NCI-H748 (cell line): Measurements from ENCODE around the gene BRAT1.

Experiments used
- DNase-seq: peaks from one replicate; lab custom pipeline; 2025; ENCODE audit not compliant: unreplicated experiment; lab: John Stamatoyannopoulos, UW

Gene BRAT1

DNA sequence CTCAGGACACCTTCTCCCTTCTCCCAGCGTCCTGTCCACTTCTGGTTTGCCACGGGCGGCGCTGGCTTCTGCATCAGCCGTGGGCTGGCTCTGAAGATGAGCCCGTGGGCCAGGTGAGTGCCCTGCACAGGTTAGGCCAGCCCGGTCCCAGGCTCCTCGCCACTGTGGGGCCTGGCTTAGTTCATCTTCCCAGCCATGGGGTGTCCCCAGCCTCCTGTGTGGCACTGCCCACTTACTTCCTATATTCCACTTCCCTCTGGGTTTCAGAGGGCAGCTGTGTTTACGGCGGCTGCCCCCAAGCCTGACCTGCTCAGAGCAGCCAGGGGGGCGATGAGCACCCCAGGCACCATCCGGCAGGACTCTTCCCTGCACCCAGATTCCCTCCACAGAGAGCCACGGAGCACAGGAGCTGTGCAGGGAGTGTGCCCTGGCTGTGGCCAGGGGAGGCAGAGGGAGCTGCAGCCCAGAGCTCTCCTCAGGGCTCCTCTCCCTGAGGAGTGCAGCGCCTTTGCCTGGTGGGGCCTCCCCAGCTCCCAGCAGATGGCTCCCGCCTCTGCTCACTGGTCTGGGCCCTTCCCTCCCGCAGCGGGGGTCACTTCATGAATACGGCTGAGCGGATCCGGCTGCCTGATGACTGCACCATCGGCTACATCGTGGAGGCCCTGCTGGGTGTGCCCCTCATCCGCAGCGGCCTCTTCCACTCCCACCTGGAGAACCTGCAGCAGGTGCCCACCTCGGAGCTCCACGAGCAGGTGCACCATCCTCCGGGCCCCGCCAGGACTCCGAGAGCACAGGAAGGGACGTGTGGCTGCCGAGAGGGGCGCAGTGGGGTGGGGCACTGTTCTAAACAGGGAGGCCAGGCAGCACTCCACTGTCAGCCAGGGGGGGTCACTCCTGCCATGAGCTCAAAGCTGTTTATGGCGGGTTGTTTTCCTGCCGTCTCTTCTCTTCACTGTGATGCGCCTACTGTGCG, 29.4 kb downstream of the BRAT1 start:
- peak; percentile 97 for DNase-seq

DNA sequence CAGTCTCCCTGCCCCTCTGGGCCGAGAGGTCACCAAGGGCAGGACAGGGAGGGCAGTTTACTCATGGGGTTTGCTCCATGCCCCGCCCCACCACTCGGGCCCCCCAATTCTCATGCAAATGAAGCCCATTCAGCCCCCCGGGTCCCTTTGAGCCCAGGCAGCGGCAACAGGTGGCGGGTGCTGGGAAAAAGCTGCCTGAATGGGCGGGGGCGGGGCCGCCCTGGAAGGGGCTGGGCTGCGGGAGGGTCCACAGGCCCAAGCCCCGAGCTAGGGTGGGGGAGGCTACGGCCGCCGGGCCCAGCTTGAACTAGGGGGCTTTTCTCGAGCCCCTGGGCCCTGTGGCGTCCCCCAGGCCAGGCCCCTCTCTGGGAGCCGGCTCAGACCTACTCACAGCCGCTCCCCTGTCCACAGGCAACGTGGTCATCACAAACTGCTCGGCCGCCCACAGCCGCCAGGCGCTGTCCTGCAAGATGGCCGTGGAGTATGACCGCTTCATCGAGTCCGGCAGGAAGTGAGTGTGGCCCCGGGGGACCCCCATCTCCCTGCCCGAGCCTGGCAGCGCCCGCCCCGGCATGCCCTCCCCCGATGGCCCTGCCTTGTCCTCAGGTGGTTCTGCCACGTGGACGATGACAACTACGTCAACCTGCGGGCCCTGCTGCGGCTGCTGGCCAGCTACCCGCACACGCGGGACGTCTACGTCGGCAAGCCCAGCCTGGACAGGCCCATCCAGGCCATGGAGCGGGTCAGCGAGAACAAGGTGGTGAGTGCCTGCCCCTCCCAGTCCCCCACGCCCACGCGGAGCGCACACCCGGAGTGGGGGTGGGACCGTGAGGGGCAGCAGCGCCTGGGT, 30.3 kb downstream of the BRAT1 start:
- DNase-seq: peak; percentile 69

DNA sequence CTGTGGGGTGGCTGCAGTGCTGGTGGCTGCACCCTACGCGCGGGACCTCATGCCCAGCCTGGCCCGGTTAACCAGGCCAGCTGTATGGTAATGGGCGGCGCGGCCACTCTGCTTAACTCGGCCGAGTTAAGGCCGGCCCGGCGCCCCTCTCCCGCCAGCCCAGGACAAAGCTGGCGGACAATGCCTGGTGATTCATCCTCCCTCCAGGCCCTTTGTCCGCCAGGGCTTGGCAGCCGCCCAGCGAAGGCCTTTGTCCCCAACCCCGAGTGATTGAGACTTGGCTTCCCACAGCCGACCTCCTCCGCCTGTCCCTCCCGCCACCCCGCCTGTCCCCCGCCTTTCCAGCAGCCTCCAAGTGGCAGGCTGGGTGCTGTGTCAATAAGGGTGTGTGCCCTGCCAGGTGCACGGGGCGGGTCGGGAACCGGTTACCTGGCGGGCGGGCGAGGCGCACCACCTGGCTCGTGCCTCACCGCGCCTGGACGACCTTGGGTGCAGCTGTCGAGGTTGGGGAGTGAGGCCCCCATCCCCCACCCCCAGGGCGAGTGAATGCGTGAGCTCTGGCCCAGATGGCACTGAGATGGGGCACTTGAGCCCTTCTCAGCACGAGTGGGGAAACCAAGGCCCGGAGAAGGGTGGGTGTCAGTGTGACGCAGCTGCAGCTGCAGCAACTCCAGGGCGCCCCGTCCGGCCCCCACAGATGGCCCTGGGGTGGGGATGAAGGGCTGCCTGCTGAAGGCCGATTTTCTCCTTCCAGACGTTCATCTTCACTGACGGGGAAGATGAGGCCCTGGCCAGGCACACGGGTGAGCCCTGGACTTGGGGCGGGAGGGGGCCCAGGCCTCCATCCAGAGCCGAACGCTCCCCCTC, 31.1 kb downstream of the BRAT1 start:
- peak; percentile 99 for DNase-seq

DNA sequence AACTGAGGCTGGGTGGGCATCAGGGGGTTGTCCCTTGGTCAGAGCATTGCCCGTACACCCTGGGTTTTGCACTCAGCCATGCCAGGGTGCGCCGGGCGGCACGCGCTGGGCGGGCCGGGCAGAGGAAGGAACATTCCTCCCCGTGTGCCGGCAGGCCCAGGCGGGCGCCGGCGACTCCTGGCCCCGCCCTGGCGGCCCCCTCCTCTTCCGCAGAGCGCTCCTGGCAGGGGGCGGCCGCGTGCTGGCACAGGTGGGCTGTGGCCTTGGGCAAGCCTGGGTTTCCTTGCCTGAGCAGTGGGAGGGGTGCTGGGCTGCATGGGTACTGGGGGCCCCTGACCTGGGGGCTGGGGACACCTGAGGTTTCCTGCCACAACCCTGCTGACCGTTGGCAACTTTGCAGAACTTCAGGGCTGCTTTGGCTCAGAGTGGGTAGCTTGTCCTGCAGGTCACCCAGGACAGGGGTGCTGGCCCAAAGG, 31.8 kb downstream of the BRAT1 start:
- peak; percentile 90 for DNase-seq

DNA sequence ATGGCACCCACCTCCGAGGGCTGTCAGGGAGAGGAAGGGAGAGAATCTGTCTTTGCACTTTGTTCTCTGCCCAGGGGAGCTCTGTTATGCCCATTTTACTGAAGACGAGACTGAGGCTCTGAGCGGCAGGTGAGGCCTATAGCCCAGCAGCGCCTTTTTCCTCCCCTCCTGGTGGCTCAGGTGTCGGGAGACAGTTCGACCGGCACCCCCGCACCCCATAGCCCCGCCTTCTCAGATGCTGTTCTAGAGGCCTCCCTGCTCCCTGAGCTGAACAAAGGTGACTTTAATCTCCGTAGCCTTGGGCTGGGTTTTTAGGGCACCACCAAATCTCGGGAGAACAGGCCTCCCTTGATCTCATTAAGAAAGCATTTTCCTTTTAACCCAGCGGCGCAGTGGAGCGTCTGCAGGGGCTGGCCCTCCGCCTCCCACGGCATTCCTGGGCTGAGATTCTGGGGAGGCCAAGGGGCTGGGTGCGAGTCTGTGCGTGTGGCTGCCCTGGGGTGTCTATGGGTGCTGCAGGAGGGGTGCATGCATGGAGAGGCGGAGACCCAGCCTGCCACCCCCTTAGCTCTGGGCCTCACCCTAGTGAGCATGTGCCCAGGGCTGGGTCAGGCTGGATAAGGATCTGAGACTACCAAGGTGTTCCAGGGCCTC, 32.4 kb downstream of the BRAT1 start:
- DNase-seq: peak; percentile 50

DNA sequence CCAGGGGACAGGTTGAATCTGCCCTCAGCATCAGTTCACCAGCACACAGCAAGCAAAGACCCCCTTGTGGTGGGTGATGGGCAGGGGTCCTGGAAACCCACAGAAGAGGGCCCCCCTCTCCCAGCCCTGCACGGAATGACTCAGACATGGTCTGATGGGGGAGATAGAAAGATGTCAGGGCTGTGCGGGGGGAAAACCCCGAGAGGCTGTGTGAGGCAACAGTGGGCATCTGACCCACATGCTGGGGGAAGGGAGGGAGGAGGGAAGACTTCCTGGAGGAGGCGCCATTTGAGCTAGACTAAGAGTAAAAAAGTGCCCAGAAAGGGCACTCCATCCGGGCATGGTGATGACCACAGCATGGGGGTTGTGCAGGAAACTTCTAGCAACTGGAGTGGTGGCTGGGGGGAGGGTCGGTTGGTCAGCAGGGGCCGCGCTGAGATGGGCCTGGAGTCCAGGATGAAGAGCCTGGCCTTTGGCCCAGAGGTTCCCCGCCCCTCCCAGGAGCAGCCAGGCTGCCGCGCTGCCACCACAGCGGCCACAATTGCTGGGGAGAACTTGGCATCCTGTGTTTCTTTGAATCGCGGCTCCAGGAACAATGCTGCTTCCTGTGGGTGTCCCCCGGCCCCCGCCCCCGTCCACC, 33.3 kb downstream of the BRAT1 start:
- peak; percentile 58 for DNase-seq

DNA sequence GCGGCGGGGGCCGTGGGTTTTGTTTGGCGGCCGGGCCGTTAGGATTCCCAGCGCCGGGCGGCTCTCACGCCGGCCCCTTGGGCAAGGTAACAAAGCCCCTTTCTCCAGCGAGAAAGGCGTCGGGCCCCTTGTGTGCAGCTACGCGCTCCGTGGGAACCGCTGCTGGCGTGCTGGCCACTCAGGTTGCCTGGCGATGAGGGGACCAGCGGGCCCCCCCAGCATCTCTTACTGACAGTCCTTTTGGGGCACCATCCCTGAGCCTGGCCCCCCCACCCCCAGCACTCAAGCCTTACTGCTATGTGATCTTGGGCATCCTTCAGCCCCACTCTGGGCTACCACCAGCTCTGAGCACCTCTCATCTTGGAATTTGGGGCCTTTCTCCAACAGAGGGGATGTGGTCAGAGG, 34.0 kb downstream of the BRAT1 start:
- DNase-seq: peak; percentile 37

DNA sequence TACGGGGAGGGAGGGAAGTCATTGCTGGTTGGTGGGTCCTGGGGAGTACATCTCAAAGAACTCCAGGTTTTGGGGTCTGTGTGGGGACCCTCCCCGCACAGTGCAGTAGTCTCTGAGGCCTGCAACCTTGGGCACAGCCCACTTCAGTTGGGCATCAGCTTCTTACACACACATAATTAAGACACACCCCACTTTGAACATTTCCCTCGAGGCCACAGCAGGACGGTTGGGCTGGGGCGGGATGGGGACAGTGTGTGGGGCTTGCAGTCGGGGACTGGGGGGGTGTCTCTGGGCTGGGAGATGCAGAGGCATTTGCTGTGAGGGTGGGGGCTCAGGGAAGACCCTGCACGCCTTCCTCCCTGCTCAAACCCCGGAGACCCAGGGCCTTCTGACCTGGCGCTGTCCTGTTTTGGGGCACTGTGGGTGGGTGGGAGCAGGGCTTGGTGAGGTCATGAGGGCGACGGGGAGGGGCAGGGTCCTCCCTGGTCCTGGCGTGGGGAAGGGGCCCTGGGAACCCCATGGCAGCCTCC, 34.5 kb downstream of the BRAT1 start:
- DNase-seq: peak; percentile 42

DNA sequence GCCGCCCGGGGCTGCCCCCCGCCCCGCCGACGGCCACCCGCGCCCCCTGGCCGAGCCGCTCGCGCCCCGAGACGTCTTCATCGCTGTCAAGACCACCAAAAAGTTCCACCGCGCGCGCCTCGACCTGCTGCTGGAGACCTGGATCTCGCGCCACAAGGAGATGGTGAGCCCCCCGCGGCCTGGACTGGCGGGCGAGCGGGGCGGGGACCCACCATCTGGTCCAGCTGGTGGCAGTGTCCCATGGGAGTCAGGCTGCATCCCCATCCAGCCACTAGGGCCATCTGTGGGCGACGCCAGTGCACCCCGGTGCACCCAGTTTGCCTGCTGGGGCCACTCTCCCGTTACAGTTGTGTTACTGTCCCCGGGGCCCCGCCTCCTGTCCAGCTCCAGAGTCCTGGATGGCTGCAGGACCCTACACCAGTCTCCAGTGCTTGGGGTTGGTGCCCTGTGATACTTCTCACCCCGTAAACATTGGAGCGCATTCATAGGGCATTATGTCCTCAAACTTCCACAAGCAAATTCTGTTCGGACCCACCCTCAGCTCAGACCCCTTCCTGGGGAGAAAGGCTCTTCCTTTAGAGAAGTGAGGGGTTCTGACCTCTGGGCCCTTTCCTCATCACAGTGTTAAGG, 35.1 kb downstream of the BRAT1 start:
- DNase-seq: peak; percentile 55

DNA sequence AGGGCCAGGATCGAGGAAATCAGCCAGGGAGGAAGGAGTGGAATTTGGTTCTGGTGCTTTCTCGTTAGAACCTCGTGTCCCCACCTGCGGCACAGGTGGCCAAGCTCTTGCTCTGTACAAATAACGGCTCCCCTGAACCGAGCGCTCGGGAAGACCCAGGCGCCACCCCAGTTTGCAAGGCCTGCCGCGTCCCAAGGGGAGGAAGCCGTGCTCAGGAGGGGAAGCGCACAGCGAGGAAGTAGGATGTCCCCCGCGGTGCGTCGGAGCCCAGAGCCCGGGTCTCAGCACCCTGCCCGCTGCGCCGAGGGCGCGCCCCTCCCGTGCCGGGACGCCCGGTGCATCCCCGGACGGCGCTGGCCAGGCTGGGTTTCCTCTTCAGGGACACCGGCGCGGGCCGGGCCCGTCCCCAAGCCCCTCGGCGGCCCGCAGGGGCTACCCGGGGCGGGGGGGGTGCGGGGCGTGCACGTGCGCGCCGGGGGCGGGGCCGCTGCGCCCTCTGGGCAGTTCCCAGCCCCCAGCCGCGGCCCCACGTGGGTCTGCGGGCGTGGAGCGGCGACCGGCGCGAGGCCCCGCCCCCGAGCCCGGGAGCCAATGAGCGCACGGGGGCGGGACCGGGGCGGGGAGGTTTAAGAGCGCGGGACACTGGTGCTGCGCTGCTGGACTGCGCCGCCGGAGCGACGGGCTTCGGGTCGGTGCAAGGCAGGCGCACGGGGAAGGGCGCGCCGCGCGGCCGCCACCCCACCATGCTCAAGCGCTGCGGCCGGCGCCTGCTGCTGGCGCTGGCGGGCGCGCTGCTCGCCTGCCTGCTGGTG, 36.0 kb downstream of the BRAT1 start, which contains the start of gene LFNG:
Gene LFNG, plus strand, starts transcription at position 656 of the 812 bp plus-strand sequence. Its CDS starts 88 bp downstream, at position 744.
- peak; percentile 93 for DNase-seq

DNA sequence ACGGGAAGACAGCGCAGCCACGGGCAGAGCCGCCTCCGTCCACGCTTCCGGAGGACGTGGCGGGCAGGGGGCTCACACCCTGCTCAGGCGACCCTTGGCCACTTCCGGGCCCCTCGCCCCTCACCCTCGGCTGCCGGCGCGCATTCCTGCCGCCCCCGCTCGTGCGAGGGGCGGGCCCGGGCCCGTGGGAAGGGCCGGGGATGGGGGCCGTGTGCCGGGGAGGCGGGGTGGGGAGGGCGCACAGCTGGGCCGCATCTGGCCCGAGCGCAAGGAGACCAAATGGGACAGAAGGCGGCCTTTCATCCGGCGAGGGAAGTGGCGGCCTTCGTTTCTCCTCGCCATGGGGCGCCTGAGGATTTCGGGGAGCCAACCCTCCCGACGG, 36.6 kb downstream of the BRAT1 start:
- DNase-seq: no peak

DNA sequence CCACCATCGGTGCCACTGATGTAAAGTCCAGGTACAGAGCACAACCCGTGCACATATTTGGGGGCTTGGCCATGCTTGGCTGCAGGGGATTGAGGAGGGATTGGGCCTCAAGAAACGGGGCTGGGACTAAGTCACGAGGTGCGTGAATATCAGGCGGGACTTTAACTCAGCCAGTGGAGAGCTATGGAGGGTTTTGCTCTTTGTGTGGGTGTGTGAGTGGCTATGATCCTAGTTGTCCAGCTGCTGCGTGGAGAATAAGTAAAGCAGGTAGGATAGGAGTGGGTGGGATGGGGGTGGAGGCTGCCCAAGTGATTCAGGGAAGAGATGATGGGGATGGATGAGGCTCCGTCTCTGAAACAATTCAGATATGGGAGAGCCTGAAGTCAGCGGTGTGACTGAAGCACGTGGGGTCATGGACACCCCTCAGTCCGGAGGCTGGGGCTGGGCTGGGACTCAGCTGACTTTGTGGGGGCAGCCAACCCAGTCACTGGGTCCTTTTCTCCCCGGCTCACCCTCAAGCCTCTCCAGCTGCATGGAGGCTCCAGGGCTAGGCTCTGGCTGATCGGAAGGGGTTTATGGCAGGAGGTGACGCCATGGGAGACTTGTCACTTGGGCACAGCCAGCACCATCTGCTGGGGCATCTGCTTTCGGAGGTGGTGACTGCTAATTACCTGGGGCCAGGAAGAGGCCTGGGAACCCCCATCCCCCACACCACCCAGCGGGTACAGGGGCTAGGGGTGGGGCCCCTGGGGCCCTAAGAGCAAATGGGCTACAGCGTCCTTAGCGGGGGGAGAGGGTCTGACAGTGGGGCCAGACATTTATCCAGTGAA, 37.4 kb downstream of the BRAT1 start:
- DNase-seq: peak; percentile 30

DNA sequence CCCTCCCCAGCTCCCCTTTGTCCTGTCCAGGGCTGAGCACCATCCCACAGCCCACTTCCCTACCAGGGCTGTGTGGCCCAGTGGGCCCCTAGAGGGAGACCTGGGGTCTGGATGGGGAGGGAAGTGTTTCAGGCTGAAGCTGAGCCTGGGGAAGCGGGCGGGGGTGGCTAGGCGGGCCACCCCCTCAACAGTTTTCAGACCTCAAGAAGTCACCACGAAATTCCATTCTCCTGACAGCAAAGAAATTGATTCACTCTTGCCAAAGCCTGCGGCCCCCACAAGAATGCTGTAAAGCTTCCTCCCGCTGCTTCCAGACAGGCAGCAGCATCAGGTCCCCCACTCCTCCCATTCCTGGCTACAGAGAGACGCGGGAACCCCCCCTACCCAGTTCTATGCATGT, 38.3 kb downstream of the BRAT1 start:
- no peak for DNase-seq

DNA sequence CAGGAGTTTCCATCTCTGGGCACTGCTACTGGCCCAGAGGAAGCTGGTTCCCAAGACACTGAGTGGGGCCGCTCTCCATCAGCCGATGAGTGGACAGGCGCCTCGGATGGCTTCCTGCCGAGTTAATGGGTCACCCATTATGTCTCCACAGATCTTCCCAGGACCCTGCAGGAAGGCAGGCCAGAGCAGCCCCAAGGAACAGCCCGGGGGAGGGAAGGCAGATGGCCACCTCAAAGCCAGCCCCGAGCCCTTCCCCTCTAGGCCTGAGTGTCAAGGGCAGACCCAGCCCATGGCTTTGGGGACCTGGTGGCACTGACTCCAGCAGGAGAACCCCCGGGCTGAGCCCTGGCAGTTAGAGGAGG, 39.1 kb downstream of the BRAT1 start:
- no peak for DNase-seq

DNA sequence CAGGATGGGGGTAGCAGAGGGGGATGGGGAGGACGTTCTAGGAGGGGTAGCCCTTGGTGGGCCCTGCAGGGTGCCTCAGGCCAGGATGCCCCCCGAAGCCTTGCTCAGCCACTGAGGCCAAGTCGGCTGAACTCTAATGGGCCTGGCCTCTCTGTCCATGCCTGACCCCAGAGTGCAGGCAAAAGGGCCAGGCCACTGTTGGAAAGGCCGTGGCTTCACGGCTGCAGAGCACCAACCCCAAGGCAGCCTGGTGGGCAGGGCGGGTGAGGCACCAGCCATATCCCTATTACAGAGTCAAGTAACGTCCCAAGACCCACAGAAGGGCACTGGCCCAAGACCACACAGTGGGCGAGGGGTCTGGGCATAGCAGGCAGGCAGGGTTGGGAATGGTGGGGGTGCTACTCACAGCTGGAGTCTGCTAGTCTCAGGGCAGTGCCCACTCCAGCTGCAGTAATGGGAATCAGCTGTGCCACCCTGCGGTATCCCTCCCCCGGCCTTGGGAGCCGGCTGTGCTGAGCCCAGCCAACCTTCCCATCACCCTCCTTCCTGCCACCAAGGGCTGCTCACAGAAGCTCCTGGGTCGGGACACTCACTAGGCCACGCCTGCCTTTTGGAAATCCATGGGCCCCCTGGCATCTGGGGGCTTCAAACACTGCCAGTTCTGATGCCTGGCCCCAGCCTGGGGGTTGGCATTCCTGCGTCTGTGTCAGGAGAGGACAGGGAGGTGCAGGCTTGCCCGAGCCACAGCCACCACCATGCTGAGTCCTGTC, 39.7 kb downstream of the BRAT1 start:
- DNase-seq: no peak
